GM23248 (cell line): ENCODE results near the gene ZFAND3. TPM values are rescaled to one million over a fixed set of nuclear protein-coding genes. Genes with fewer than 3 reads are reported as not detected.

Experiments
- DNase-seq: peaks from one replicate; pipeline ENCODE4 v3.0.0-alpha.2; 2015
- H2AFZ ChIP-seq: fragments of 200-600 bp; sonication (generic); 2 replicates; pipeline ENCODE4 v1.6.1; 2016; ENCODE audit warnings: antibody characterized with exemption
- H3F3A ChIP-seq: fragments of 200-600 bp; sonication (generic); 2 replicates; pipeline ENCODE4 v1.6.1; 2016; ENCODE audit warnings: mild to moderate bottlenecking, antibody characterized with exemption, mixed run types; ENCODE audit not compliant: insufficient read depth
- H3K27ac ChIP-seq: fragments of 200-600 bp; sonication (generic); 2 replicates; pipeline ENCODE4 v1.5.1; 2016; ENCODE audit warnings: mild to moderate bottlenecking
- H3K27me3 ChIP-seq: fragments of 200-600 bp; sonication (generic); replicated peaks from 2 replicates; pipeline ENCODE4 v1.6.1; 2016; ENCODE audit warnings: mild to moderate bottlenecking; ENCODE audit not compliant: insufficient read depth
- H3K36me3 ChIP-seq: fragments of 200-600 bp; sonication (generic); 2 replicates; pipeline ENCODE4 v1.6.1; 2016; ENCODE audit warnings: low read depth, mild to moderate bottlenecking
- H3K4me1 ChIP-seq: fragments of 200-600 bp; sonication (generic); 2 replicates; pipeline ENCODE4 v1.6.1; 2016; ENCODE audit warnings: mild to moderate bottlenecking; ENCODE audit not compliant: insufficient read depth
- H3K4me2 ChIP-seq: fragments of 200-600 bp; sonication (generic); one replicate; pipeline ENCODE4 v1.6.1; 2016; ENCODE audit warnings: mild to moderate bottlenecking; ENCODE audit not compliant: unreplicated experiment
- H3K4me3 ChIP-seq: fragments of 200-600 bp; sonication (generic); 2 replicates; pipeline ENCODE4 v1.5.1; 2016; ENCODE audit warnings: mild to moderate bottlenecking
- H3K79me2 ChIP-seq: fragments of 200-600 bp; sonication (generic); 2 replicates; pipeline ENCODE4 v1.6.1; 2016; ENCODE audit warnings: mild to moderate bottlenecking; ENCODE audit not compliant: insufficient read depth
- H3K9ac ChIP-seq: fragments of 200-600 bp; sonication (generic); 2 replicates; pipeline ENCODE4 v1.6.1; 2016; ENCODE audit warnings: mild to moderate bottlenecking
- H3K9me2 ChIP-seq: fragments of 200-600 bp; sonication (generic); 2 replicates; pipeline ENCODE4 v1.6.1; 2016; ENCODE audit warnings: mixed run types, mild to moderate bottlenecking, moderate library complexity; ENCODE audit not compliant: insufficient read depth
- H3K9me3 ChIP-seq: fragments of 200-600 bp; sonication (generic); one replicate; pipeline ENCODE4 v1.6.1; 2017; ENCODE audit warnings: low read depth
- H4K20me1 ChIP-seq: fragments of 200-600 bp; sonication (generic); 2 replicates; pipeline ENCODE4 v1.6.0; 2016; ENCODE audit not compliant: insufficient read depth
- EZH2 ChIP-seq: fragments of 200-600 bp; sonication (generic); IDR thresholded peaks from 2 replicates; pipeline ENCODE4 v1.6.1; 2018; ENCODE audit warnings: antibody characterized with exemption, mild to moderate bottlenecking; ENCODE audit not compliant: insufficient read depth, poor library complexity, severe bottlenecking
- EZH2phosphoT487 ChIP-seq: fragments of 200-600 bp; sonication (generic); IDR thresholded peaks from 2 replicates; pipeline ENCODE4 v1.6.1; 2018; ENCODE audit warnings: antibody characterized with exemption, moderate library complexity, mild to moderate bottlenecking, low read depth; ENCODE audit not compliant: insufficient read depth
- WGBS, 2 experiments: methylation state at CpG; one replicate each; pipeline ENCODE4 v1.1.6; 2015 to 2017; ENCODE audit warnings: low lambda C conversion rate in 2 of 2, low coverage in 1 of 2; ENCODE audit errors: missing lambda C conversion rate in 2 of 2; 5-methylcytosine and 5-hydroxymethylcytosine counted together
- in situ Hi-C: fragments of 300-500 bp; cut with MboI; formaldehyde crosslinking; loops from 2 replicates; pipeline ENCODE4 v1.15.0; 2020
- polyA plus RNA-seq: library from polyadenylated mRNA; unstranded; fragments of >200 nt; fragmentation: Nextera tagmentation; extraction: Ambion mirVana; gene quantifications from 2 replicates; pipeline ENCODE4 v1.2.1, GENCODE V29; 2016
- total RNA-seq: library from RNA; depleted of rRNA; stranded (reverse); fragments of >200 nt; shearing (Covaris generic); gene quantifications from 2 replicates; pipeline ENCODE4 v1.2.3, GENCODE V29; 2014

The ZFAND3 gene
- total and polyA plus RNA-seq, 2 experiments from 2014 or later, result 27.5 to 40.0 TPM

- no peaks in the 10 kb centered on the region; the same call in 1 of the 2 replicates for H3K36me3 ChIP-seq
- H3K27ac ChIP-seq, result no peak overlapping the region
- no peak for TF ChIP-seq EZH2phosphoT487
- TF ChIP-seq EZH2, result no peak
- no peaks in the 10 kb centered on the region for H3K9me2 ChIP-seq
- peaks cover 100% of the 10 kb centered on the region for H3K79me2 ChIP-seq
- H3K4me1 ChIP-seq, result peaks cover 9% of the 10 kb centered on the region; the same call in 1 of the 2 replicates
- no peaks in the 10 kb centered on the region for H3K9me3 ChIP-seq
- no peak overlapping the region for H3K9ac ChIP-seq
- in situ Hi-C loops, result no loop called here
- DNase-seq, result no peak
- no peak overlapping the region for H3K4me3 ChIP-seq
- peaks cover 57% of the 10 kb centered on the region for H4K20me1 ChIP-seq
- H2AFZ ChIP-seq, result no peak overlapping the region
- no peak overlapping the region for H3K4me2 ChIP-seq
- 96 to 99% methylated on average over 6 of the region's 6 CpGs for WGBS, 2 experiments
- no peaks in the 10 kb centered on the region for H3K27me3 ChIP-seq
- H3F3A ChIP-seq, result peaks cover 3% of the 10 kb centered on the region; the same call in 1 of the 2 replicates
Measured at GRCh38 chr6:37845026-37845911, 25.7 kb downstream of the ZFAND3 start.

DNA sequence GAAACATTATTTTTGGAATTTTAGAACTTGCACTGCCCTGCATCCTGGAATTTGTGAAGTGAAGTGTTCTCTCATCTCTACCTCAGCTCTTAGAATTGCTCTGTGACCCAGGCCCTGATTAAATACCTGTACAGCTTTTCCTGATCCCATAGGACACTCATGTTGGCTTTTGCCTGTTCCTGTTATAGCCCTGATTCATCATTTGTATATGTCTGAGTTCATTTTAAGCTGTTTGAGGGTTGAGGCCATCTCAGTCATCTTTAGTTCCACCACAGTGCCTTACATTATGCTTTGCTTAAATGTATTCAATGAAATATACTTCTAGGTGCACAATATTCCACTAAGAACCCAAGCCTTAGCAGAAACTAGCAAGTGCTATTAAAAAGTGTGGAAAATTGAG, 26.4 kb downstream of the ZFAND3 start:
- H3K9ac ChIP-seq, result no peak overlapping the region
- H3K27ac ChIP-seq, result no peak overlapping the region
- peak; percentile 26 for DNase-seq
- H4K20me1 ChIP-seq, result peaks cover 57% of the 10 kb centered on the region
- no peak overlapping the region for H3K4me3 ChIP-seq
- H3K4me1 ChIP-seq, result peaks cover 9% of the 10 kb centered on the region; the same call in 1 of the 2 replicates
- H3K27me3 ChIP-seq, result no peaks in the 10 kb centered on the region
- in situ Hi-C loops, result no loop called here
- H3K9me2 ChIP-seq, result no peaks in the 10 kb centered on the region
- no peaks in the 10 kb centered on the region; the same call in 1 of the 2 replicates for H3K36me3 ChIP-seq
- H3K79me2 ChIP-seq, result peaks cover 100% of the 10 kb centered on the region
- no peak overlapping the region for H2AFZ ChIP-seq
- H3K9me3 ChIP-seq, result no peaks in the 10 kb centered on the region
- no peak overlapping the region for H3K4me2 ChIP-seq
- TF ChIP-seq EZH2 (no peak), EZH2phosphoT487 (no peak)
- H3F3A ChIP-seq, result peaks cover 3% of the 10 kb centered on the region; the same call in 1 of the 2 replicates

GRCh38 chr6:37847704-37848103, 28.2 kb downstream of the ZFAND3 start:
- Histone ChIP-seq H3K27me3 (no peaks in the 10 kb centered on the region), H3K36me3 (no peaks in the 10 kb centered on the region; the same call in 1 of the 2 replicates), H3K9me3 (no peaks in the 10 kb centered on the region), H3K4me3 (no peak overlapping the region), H3K9me2 (no peaks in the 10 kb centered on the region), H3K79me2 (peaks cover 100% of the 10 kb centered on the region), H3K9ac (no peak overlapping the region), H4K20me1 (peaks cover 60% of the 10 kb centered on the region), H3F3A (peaks cover 3% of the 10 kb centered on the region; the same call in 1 of the 2 replicates), H3K4me1 (peaks cover 9% of the 10 kb centered on the region; the same call in 1 of the 2 replicates), H3K27ac (no peak overlapping the region), H2AFZ (no peak overlapping the region), H3K4me2 (no peak overlapping the region)
- in situ Hi-C loops, result no loop called here
- DNase-seq, result no peak
- WGBS, 2 experiments, result 90% methylated on average over 3 of the region's 3 CpGs
- TF ChIP-seq EZH2, result no peak
- no peak for TF ChIP-seq EZH2phosphoT487

DNA sequence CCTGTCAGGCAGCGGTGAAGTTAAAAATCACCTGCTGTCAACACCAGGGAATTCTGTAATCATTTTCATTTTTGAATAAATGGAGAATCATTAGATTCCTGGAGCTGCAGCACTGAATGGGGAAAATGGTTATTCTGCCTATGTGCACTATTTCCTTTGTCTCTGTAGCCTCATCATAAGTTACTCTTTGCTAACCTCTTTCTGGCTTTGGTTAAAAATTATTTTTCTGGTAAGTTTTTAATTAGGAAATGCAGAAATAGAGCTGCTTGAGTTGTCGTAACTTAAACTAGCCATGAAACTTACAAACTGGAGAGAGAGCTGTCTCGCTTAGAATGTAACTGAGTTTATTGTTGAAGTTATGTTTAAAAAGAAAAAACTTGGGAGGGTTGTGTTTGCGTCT, 28.8 kb downstream of the ZFAND3 start:
- no peaks in the 10 kb centered on the region for H3K36me3 ChIP-seq
- H3K9ac ChIP-seq, result no peak overlapping the region
- H3K4me2 ChIP-seq, result no peak overlapping the region
- peaks cover 100% of the 10 kb centered on the region for H3K79me2 ChIP-seq
- WGBS, 2 experiments, result 69 to 74% methylated on average over 4 of the region's 4 CpGs
- TF ChIP-seq EZH2phosphoT487 (no peak), EZH2 (no peak)
- DNase-seq, result no peak
- H2AFZ ChIP-seq, result no peak overlapping the region
- H3K9me2 ChIP-seq, result no peaks in the 10 kb centered on the region
- no peaks in the 10 kb centered on the region for H3K27me3 ChIP-seq
- in situ Hi-C loops, result no loop called here
- no peak overlapping the region for H3K4me3 ChIP-seq
- peaks cover 65% of the 10 kb centered on the region for H4K20me1 ChIP-seq
- peaks cover 3% of the 10 kb centered on the region; the same call in 1 of the 2 replicates for H3F3A ChIP-seq
- no peak overlapping the region for H3K27ac ChIP-seq
- peaks cover 15% of the 10 kb centered on the region; the same call in 1 of the 2 replicates for H3K4me1 ChIP-seq
- H3K9me3 ChIP-seq, result no peaks in the 10 kb centered on the region
